Activated CD4-positive, CD25-positive, alpha-beta regulatory T cell treated with anti-CD3 and anti-CD28 coated beads, Interleukin-2, amount 50 U/mL, for 24 hours (primary cell): ENCODE measurements around the gene TTLL5.

Source experiments
- ATAC-seq, 2 donors: fragments of 150-1000 bp; cut with Tn5 transposase; one replicate each; pipeline ENCODE4 v1.10.0; 2021; ENCODE audit warnings: mild to moderate bottlenecking in 1 of 2, moderate library complexity in 1 of 2

TTLL5 gene, protein sequence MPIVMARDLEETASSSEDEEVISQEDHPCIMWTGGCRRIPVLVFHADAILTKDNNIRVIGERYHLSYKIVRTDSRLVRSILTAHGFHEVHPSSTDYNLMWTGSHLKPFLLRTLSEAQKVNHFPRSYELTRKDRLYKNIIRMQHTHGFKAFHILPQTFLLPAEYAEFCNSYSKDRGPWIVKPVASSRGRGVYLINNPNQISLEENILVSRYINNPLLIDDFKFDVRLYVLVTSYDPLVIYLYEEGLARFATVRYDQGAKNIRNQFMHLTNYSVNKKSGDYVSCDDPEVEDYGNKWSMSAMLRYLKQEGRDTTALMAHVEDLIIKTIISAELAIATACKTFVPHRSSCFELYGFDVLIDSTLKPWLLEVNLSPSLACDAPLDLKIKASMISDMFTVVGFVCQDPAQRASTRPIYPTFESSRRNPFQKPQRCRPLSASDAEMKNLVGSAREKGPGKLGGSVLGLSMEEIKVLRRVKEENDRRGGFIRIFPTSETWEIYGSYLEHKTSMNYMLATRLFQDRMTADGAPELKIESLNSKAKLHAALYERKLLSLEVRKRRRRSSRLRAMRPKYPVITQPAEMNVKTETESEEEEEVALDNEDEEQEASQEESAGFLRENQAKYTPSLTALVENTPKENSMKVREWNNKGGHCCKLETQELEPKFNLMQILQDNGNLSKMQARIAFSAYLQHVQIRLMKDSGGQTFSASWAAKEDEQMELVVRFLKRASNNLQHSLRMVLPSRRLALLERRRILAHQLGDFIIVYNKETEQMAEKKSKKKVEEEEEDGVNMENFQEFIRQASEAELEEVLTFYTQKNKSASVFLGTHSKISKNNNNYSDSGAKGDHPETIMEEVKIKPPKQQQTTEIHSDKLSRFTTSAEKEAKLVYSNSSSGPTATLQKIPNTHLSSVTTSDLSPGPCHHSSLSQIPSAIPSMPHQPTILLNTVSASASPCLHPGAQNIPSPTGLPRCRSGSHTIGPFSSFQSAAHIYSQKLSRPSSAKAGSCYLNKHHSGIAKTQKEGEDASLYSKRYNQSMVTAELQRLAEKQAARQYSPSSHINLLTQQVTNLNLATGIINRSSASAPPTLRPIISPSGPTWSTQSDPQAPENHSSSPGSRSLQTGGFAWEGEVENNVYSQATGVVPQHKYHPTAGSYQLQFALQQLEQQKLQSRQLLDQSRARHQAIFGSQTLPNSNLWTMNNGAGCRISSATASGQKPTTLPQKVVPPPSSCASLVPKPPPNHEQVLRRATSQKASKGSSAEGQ (N-terminal part only)

GRCh38 chr14:75660630-75661498, at the start of gene TTLL5, which contains the start of gene ERG28:
Gene TTLL5, plus strand, starts transcription at chr14:75661246. Its CDS starts 1,904 bp downstream, at chr14:75663150.
Gene ERG28, minus strand, starts transcription at chr14:75660876. Its CDS starts 3,374 bp downstream, at chr14:75657502.
- ATAC-seq: peak; percentile 98 to 99

DNA sequence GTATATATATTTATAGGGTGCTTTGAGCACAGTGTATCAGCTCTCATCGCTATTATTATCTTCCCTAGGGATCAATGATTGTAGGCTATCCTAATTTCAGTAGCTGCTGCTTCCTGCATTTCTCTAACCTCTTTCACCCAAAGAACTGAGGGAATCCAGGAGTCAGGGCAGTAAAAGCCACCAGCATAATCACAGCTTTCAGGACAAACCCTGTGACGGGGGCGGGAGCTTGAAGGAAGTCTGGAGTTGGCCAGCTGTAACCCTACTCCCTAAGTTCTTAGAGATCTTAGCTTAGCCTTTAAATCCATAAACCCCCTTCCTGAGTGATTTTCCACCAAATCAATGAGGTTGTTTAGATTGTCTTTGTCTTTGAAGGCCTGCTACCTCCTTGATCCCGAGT, 48.9 kb upstream of the TTLL5 start:
- ATAC-seq: no peak

- no peak for ATAC-seq
These were observed 46.9 kb upstream of the TTLL5 start for GRCh38 chr14:75614179-75614578.

GRCh38 chr14:75615200-75615599, 45.8 kb upstream of the TTLL5 start:
- ATAC-seq: peak in 1 of 2 donors; percentile 24

DNA sequence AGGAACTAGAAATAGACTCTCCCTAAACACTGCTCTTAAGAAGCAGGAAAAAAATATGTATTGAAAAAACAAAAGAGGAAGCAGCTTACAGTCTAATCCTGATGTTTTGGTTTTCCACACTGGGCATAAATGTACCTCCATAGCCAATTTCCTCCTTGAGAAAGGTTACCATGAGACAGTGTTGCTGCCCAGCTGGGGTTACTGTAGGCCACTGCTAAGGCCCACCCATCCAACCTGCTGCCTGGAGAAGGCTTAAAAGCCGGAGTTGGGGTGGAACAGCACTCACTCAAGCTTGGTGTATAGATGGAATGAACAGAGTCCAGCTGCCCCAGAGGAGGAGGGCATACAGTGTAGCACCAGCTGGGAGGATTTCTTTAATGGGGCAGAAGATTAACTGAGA, 41.5 kb upstream of the TTLL5 start:
- ATAC-seq: no peak

DNA sequence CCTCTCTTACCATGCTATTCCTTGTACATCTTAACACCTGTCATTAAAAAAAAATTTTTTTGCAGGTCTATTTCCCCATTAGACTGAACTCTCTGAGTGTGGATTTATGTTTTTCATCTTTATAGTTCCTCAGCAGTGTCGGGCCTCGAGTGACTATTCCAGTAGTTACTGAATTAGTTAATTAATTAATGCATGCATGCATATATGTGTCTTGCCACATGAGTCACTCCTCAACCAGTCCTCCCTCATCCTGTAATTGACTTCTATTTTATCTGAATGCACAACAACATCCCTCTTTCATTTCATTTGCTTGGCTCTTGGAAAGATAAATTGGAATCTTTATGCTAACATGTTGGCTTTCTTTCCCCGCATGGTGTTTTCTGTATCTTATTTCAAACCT, 36.0 kb upstream of the TTLL5 start:
- ATAC-seq: no peak

DNA sequence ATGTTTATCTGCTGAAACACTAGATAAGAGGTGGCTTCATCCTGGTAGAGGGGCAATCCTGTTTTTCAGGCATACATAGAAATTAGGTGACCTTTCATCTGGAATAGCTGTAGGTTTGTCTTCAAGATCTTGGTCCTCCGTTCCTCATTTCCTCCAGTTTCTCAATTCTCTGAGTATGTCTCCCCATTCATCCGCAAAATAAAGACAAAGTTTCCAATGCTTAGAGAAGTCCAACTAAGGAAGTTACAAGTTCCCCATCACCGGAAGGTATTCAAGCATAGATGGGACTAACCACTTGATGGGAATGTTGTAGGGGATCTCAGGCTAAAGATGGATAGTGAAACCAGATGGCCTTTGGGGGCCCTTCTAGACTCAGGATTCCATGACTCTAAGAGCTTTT, 34.6 kb upstream of the TTLL5 start:
- no peak for ATAC-seq

- ATAC-seq: no peak
These were observed 34.2 kb upstream of the TTLL5 start for GRCh38 chr14:75626863-75627262.

- no peak for ATAC-seq
These were observed 33.6 kb upstream of the TTLL5 start for GRCh38 chr14:75627406-75627805.

DNA sequence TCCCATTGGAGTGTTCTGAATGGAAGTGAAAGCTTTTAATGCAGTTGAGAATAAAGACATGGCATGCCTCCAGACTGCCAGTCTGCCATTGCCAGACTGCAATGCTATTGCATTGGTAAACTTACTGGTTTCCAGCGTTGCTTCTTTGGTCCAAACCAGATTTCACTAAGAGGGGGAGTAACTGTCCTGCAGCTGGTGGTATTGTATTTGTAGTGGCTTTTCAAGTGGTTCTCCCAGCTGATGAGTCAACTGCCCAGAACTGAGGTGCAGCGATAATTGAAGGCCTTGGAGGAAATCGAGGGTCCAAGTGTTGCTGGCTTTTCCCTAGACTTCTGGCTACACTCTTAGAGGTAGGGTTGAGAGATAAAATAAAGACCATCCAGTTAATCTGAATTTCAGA, 32.2 kb upstream of the TTLL5 start:
- ATAC-seq: no peak

DNA sequence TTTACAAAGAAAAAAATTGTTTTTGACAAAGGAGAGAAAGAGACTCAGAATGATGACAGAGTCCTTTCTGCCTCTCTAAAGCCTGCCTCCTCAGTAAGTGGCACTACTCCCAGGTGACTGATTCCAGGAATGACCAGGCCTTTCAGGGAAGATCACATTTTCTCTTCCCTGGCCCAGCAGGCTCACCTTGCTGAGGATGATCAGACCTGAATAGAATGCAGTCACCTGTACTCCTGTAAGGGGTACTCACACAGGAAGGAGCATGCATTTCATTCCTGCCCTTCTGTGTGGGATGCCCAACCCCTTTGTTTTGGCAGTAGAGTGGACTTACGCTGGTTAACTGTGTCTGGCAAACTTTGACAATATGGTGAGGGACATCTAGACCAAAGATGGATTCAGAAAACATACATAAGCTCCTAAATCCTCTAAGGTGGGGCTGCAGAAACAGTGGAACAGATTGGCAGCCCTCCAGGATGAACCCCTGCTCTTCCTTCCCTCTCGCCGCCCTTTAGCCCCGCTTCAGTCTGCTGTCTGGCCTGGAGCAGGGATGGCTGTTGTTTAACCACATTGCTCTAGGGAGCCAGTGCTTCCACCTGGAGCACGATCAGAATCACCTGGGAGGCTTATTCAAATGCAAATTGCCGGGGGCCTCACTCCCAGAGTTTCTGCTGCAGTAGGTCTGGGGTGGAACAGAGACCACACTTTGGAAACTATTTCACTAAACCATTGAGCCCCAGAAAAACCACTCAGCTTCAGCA, 30.2 kb upstream of the TTLL5 start:
- ATAC-seq: no peak

DNA sequence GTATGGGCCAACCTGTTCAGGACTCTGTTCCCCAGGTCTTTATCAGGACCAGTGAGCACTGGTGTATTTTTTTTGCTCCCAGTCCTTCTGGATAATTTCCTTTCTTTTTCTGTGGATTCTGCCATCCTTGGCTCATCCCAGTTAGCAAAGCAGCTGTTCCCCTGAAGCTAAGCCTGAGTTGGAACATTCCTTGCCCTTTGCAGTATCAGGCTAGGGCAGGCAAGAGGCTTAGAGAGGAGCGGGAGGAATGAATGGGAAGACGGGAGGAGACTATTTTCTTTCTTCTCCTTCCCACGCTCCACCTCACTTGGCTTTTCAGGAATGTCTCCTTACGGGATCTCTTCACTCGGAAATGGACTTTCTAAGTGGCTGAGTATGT, 29.6 kb upstream of the TTLL5 start:
- ATAC-seq: no peak

- ATAC-seq: no peak
These were observed 26.2 kb upstream of the TTLL5 start for GRCh38 chr14:75634848-75635247.

GRCh38 chr14:75636100-75636692, 24.9 kb upstream of the TTLL5 start:
- ATAC-seq: no peak

- no peak for ATAC-seq
These were observed 20.2 kb upstream of the TTLL5 start for GRCh38 chr14:75640876-75641275.

GRCh38 chr14:75643985-75644384, 17.1 kb upstream of the TTLL5 start:
- no peak for ATAC-seq

DNA sequence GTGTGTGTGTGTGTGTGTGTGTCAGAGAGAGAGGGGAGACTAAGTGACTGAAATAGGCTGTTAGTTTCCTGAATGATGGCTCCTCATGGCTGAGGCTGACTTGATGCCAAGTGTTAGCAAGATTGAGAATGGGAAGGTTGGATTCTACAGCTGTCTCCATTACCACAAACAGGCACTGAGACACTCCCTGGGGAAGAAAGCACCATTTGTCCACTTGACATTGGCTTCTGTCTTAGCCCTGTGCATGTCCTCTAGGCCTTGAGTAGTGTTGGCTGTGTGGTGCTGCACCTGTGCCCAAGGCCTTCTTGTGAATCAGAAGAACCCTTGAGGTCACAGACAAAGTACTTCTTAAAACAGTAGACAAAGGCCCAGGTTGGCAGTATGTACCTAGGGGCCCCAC, 16.0 kb upstream of the TTLL5 start:
- ATAC-seq: no peak

DNA sequence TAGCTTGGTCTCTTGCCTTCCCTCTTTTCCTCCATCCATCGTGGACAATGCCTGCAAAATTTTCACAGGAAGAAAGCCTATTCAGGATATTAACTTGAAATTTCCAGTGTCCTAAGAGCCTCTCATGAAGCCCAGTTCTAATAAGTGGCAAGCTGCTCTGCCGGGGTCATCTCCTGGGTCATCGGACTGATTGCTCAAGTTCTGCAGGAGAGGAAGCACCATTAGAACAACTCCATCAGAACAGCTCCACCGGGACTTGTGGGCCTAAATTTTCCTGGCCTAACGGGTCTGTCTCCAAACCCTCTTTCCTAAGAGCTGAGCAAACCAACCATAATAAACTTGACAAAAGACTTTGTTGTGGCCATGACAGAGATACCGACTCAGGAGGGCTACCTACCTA, 14.3 kb upstream of the TTLL5 start:
- ATAC-seq: no peak

DNA sequence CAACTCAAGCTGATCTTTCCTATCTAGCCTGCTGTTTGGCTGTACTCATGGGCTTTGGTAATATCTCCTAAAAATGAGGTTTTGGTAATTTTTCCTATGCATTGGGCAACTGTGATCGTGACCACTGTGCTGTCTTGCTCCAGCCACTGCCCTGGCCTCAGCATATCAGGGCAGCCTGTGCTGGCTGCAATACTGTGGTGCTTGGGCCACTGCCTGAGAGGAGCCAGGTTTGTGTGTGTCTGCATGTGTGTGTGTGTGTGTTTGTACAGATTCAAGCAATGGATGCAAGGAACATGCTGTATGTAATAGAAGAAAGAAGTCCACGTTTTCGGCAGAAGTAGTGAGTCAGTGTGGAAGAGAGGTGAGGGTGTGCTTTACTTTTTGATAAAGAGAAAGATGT, 13.4 kb upstream of the TTLL5 start:
- no peak for ATAC-seq

- ATAC-seq: no peak
These were observed 12.8 kb upstream of the TTLL5 start for GRCh38 chr14:75648066-75648838.
